ENCODE results near the gene TIPARP.
"Not testable (repeated sequence)": the region's sequence is repeated elsewhere in the genome, so short reads cannot be mapped to it uniquely, and the experiment has no call there.

TIPARP gene

DNA sequence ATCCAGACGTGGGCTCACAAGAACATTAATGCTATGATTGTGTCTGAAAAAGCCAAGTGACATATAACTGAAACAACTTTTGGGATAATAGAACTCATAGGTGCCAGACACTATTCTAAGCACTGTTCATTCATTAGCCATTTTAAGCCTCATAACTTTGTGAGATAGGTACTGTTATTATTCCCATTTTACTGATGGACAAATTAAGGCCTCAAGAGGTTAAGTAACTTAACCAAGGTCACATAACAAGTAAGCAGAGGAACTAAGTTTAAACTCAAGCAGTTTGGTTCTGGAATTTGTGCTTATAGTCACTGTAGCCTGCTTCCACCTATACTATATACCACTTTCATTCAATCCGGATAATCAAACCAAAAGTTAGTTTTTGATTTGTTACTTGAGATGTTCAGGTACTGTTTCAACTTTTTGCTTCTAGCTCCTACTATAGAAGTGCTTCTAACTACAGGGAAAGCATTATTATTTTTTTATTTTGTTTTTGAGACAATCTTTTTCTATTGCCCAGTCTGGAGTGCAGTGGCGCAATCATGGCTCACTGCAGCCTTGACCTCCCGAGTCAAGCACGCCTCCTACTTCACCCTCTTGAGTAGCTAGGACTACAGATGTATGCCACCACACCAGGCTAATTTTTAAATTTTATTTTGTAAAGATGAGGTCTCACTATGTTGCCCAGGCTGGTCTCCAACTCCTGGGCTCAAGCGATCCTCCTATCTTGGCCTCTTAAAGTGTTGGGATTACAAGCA is 41.9 kb downstream of the TIPARP start:
- no peak for DNase-seq

DNA sequence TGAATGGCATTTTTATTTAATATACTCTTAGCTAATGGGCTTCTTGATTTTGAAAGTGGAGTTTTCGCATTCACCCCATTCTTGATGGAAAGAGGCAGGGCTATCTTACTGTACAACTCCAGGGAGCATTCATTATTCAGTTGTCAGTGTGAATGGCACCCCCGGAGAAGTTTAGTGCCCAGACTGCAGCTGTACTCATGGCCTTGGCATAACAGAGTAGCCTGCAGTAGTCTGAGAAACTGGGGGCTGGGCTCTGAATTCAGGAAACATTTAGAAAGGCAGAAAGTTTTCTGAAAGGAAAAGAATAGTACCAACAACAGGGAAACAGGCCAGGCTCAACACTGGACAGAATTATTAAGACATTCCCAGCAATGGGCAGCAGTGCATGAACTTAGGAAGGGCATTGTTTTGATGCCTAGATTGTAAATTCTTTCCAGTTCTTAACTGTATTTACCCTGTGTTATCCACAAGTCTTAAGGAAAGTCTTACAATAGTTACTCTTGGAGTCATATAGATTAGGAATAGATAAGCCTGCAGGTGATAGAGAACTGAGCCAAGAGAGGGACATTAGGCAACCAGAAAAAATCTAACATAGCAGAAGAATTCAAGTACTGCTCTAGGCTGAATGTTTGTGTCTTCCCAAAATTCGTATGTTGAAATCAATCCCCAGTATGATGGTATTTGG is 44.4 kb downstream of the TIPARP start:
- DNase-seq: no peak

DNA sequence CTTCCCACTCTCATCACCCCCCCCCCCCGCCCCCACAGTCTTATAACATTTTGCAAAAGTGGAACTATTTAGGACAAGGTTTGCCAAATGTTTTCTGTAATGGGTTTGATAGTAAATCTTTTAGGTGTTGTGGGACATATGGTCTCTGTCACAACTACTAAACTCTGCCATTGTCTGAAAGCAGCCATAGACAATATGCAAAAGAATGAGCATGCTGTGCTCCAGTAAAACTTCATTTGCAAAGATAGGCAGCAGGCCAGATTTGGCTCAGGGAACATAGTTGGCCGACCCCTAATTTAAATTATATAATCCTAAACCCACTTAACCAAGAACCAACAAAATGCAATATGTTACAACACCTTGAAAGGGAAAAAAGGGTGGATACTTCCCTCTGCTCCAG is 46.4 kb downstream of the TIPARP start:
- DNase-seq: no peak

DNA sequence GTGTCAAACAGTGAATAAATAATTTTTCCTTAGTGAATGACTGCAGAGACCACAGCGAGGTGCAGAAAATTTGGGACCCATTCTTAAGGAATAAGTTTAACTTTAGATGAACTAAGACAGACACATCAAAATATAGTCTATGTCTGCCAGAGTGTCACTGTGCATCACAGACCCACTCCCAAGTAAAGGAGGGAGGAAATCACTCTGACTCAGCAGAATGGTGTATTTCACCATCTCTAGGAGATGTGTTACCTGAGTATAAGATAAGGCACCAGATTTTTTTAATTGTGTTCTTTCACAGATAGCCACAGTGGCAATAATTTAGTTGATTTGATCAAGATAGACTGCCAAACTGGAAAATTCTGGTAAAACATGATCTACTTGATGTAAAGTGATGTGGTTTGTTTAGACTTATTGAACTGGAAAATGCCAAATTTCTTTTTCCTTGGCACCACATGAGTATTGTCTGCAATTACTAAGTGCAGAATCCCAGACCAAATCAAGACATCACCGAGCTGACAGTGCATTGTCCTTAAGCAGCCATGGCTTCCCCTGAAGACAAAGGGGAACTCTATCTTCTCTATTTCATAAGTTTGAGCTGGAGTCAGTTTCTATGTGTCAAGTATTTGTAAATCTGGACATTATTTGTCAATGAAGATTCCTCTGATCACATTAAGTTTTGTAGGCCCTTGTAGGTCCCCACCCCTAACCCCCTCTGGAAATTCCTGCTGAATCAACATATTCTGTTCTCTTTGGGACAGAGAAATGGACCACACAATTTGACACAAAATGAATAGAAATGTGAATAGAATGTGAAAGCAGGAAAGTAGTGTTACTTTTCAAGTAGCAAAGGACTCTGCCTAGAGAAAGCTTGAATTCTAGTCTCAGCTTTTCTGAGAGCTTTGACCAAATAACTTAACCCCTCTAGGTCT is 47.6 kb downstream of the TIPARP start:
- DNase-seq: no peak

DNA sequence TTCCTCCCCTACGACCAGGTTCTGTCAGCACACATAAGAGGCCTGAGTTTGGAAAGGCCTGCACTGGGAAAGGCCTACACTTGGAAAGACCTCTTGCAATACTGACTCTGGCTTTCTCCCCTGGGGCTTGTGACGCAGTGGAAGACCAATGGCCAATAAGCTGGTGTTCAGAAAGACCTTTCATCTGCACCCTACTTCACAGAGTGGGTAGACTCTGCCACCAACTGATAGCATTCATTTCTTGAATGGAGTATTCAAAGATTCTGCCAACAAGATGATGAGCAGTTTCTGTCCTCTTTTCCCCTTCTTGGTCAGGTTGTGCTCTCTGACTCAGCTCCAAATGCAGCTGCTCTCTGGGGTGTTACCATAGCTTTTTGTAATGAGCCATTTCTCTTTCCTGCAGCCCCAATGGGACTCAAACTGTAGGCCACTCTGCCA is 48.8 kb downstream of the TIPARP start:
- no peak for DNase-seq

DNA sequence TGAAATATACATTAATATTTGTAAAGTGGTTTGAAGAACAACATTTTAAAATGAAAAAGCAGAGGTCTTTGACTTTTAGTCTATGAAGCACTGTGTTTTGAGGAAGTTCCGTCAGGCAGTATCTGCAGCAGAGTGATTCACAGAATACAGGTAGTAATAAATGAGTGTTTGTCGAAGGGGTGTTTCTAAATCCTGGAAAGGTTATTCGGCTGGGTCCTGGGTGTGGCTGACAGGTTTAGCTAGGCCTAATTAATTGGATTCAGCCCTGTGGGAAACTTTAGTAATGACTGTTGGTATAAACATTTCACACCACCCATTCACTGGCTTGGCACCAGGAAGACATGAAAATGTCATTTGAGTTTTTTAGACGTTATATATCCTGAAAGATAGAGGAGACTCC is 51.3 kb downstream of the TIPARP start:
- no peak for DNase-seq

DNA sequence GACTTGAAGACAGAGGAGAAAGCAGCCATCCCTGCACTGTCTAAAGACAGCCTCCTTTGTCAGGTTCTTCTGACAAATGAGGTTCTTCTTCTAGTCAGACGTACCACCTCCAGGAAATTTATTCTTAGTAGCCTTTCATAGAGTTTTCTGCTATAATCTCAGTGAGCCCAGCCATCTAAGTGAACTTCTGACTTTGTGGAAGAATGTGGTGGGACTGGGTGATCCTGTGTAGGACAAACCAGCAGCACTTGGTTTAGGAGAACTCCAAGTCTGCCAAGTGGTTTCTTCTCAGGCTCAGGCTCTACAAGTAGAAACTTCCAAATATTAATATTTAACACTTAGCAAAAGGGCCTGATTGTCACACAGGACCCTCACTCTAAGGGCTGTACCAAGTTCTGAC is 52.1 kb downstream of the TIPARP start:
- no peak for DNase-seq

DNA sequence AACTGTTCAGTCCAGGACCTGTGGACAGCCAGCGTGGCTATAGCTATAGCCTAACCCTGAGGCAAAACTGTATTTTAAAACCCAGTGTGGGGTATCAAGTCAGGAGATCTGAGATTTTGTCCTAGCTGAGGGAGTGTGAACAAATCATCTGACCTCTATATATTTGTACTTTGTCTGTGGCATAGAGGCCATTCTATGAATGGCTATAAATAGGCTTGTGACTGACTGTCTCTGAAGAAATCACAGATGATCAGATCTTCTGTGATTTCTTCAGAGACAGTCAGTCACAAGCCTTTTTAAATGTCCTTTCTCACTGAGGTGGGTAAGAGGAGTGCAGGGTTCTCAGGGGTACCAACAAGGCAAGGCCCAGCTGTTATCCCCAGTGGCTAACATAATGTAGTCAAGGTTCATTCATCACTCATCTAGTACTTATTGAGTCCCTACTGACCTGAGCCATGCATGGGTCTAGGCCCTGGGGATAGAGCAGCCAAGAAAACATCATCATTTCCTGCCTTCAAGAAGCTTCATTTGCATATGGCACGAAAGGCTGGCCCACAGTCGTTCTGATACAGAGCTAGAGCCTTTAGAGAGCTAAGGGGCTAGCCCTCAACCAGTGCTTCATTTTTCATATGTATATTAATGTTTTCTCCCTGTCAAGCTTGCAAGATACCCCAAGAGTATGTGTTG is 53.3 kb downstream of the TIPARP start:
- no peak for DNase-seq

DNA sequence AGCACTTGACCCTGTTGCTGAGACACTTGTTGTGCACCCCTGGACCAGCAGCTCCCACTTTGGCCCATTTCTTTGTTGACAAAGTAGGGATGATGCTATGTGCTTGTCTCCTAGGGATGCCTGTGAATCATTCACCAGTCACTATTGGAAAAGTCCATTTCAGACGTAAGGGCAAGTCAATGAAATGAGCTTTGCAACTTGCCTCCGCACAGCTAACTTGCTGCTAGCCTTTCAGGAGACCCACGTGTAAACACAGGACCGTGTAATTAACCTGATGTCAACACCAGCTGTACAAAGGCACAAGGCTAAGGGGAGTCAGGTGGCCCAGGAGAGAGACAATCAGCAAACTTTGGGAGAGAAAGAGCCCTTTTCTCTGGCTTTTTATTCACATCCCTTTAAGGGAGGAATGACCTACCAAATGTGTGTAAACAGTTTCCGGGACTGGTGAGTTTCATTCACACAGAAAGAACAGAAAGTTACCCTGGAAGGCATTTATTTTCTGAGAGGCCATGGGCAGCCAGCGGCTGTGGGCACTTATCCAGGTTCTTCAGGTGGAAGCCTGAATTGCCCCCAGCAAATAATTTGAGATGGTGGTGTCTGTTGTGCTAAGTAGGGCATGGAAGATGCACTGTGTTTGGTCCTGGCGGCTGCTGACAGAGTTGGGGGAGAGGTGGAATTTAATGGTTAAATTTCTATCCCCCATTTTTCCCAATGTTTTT is 54.0 kb downstream of the TIPARP start:
- DNase-seq: peak; percentile 2

DNA sequence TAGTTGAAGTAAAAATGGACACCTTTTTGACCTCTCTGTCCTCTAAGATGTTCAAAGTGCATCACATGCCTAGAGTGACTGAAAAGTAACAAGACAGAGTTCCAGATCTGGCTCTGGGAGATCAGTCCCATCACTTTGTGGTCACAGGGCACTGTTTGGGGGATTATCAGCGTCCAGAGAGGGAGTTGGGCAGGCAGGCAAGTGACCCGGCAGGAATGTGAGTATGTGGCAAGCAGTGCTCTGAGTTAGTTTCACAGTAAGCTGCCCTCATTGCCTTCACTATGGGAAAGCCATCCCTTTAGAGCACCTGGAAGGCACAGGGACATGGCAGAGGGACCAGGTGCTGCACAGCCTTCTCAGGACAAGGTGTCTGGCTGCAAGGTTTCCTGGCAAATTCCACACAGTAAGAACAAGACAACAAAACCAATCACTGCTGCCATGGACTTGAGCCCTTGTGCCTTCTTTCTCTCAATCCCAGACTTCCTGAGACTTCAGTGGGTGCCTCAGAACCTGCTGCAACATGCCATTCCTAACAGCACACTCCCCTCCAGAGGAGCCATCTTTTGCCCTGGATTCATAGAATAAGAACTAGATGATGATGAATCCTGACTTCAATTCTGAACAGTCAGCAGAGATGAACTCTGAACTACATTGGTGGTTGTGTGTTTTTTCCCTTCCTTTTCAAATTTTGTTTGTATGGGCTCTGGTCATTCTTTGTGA is 55.2 kb downstream of the TIPARP start:
- no peak for DNase-seq

DNA sequence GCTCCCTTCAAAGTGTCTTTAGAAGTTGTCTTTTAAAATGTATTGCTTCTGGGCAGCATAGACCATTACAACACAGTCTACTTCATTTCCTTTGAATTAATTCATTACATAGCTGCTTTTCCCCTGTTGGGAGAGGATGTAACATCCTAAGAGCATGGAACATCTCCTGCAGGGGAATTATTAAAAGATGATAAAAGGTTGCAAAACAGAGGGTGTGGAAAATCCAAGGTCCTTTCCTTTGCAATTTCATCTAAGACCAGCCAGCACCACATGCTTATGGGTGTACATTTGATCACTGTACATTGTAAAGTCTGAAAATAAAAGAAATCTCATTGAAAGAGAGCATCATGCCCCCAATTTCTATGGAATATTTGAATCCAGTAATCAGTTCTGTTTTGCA is 57.4 kb downstream of the TIPARP start:
- no peak for DNase-seq

DNA sequence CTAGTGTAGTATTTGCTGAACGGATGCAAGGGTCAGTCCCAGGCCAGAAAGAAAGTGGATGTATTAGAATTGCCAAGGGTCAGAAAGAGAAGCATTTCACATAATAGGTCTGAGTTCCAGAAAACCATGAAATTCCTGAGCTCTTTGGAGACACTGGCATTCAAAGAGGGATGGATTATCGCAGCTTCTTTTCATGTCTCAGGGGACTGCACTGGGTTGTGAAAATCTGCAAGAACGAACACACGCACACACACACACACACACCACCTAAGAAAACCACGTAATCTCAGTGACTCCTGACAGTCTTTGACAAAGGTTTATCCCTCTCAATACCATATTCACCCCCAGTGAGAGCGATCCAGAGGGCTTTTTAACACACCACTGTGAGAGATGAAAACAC is 57.9 kb downstream of the TIPARP start:
- no peak for DNase-seq

DNA sequence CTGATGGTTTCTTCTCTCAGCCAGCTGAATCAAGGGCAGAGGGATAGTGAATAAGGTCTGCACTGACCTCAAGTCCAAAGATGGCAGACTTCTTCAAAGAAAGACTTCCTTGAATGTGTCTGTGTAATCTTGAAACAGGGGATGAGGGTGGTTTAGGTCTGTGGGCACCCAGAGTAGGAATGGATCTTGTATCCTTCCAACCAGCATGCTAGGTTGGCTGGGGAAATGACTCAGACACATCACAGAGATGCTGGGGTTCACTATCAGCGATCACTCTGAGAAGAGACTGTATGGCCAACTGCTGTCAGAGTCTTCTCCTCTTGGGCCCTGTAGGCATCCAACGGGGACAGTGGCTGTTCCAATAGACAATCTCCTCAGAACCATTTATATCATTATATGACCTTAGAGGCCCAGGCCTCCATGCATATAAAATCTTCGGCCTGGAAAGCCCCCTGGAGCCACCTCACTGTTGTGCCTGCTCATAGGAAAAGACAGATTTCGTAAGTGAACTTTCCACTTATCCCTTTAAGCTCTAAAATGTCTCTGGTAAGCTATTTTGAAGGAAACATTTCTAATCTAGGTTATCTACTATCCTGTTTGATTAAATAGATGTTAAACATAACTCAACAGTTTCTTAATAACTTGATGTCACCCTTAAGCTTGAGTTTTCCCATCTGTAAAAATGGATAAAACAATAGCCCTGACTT is 58.5 kb downstream of the TIPARP start:
- no peak for DNase-seq

DNA sequence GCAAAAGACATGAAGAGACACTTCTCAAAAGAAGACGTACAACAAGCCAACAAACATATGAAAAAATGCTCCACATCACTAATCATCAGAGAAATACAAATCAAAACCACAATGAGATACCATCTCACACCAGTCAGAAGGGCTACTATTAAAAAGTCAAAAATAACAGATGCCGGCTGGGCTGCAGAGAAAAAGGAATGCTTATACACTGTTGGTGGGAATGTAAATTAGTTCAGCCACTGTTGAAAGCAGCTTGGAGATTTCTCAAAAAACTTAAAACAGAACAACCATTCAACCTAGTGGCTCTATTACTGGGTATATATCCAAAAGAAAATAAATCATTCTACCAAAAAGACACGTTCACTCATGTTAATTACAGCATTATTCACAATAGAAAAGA is 60.3 kb downstream of the TIPARP start:
- DNase-seq: not testable (repeated sequence)

DNA sequence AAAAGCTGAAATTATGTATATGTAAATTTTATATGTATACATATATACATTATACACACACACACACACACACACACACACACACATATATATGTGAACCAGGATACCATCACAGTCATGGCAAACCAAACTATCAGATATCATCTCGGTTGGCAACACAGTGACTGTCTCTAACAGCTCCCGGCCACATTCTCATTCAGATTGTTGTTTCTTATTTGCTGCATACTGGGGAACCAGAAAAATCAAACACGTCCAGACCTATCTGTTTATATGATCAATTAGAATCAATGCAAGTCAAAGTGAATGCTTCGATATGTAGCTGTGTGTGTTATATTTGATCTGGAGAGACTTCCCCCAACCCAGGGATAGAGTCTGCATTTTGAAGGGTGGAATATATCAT is 61.1 kb downstream of the TIPARP start:
- DNase-seq: no peak

DNA sequence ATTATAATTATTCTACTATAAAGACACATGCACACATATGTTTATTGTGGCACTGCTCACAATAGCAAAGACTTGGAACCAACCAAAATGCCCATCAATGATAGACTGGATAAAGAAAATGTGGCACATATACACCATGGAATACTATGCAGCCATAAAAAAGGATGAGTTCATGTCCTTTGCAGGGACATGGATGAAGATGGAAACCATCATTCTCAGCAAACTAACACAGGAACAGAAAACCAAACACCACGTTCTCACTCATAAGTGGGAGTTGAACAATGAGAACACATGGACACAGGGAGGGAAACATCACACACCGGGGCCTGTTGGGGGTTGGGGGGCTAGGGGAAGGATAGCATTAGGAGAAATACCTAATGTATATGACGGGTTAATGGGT is 62.7 kb downstream of the TIPARP start:
- DNase-seq: not testable (repeated sequence)

DNA sequence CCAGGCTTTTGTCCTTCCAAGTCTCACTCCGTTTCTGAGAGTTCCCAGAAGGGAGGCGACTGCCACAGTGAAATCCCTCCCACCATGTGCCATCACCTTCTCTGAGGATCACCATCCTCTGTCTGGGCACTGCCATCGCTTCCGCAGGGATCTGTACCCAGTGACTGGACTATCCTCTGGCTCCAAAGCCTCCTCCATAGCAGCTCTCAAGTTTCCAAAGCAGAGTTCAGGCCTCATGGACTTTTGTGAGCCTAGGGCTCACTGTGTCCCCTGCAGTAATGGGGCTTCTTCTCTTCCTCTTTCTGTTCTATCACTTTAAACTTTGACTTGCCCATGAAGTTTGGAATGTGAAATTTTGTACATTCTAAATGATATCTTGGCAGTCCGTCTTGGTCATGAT is 63.9 kb downstream of the TIPARP start:
- no peak for DNase-seq

DNA sequence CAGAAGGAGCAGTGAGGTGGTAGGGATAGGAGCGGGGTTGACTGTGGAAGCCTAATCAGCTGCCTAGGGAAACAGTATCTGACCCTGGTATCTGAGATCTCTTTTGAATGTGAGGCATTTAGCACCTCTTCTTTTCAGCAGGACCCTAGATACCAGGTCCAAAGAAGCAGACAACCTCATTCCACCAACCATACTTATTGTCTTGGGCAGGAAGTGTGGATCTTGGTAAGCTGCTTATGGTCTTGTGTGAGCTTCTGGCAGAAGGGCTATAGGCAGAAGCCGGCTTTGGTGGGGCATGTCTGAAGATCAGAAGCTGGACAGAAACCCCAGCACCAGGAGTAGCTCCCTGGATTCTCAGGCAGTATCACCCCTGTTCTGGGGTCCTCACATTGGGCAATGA is 65.6 kb downstream of the TIPARP start:
- DNase-seq: no peak

DNA sequence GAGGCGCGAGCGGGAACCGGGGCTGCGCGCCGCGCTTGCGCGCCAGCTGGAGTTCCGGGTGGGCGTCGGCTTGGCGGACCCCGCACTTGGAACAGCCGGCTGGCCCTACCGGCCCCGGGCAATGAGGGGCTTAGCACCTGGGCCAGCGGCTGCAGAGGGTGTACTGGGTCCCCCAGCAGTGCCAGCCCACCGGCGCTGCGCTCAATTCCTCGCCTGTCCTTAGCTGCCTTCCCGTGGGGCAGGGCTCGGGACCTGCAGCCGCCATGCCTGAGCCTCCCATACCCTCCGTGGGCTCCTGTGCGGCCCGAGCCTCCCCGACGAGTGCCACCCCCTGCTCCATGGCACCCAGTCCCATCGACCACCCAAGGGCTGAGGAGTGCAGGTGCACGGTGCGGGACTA is 66.2 kb downstream of the TIPARP start:
- not testable (repeated sequence) for DNase-seq

DNA sequence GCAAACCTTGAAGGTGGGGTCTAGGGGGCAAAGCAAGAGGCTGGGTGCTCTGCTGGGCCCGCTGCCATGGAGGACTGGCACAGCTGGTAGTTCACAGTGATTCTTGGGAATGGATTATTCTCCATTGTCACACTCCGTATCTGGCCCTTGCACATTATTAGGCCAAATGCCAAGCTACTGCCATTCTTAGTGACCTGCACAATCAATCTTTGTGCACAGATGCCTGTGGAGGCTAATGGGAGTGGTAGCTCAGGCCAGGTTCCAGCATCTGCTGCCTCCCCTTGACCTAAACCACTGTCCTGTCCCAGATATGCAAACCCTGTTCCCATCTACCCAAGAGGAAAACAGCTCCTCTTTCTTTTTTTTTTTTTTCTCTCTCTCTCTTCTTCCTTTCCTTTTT is 67.5 kb downstream of the TIPARP start:
- DNase-seq: no peak

DNA sequence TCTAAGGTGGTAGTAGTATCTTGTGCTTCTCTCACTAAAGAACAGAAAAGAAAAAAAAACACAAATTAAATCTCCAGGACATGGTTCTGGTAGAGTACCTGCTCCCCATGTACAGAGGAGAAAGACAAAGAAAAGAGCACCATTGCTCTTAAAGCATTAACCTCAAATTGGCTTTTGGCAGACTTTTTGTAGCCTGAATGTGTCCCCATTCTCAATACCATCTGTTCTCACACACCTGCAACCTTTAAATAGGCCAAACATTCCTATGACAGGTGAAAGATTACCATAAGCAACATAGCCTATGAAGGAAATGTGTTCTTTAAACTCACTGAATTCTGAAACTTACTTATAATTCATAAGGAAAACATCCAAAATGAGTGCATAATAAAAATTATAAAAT is 68.0 kb downstream of the TIPARP start:
- no peak for DNase-seq

Measured in NCI-H510A (cell line).